IMR-90 (cell line): Measurements from ENCODE around the gene FBXW11. TPM values are rescaled to one million over a fixed set of nuclear protein-coding genes. Genes with fewer than 3 reads are reported as not detected.

Experiments
- ATAC-seq: fragments of 200-7000 bp; cut with Tn5 transposase; 2 replicates; pipeline ENCODE4 v1.9.1; 2020; ENCODE audit warnings: low read depth, mild to moderate bottlenecking, moderate library complexity
- BruUV-seq: library from RNA; stranded (reverse); fragments of 400-500 nt; replicated peaks from 2 replicates; lab custom pipeline; 2021; lab: Mats Ljungman, UMichigan
- CTCF ChIA-PET: fragments of 300-600 bp; formaldehyde crosslinking; extraction: SDS; loops from one replicate; lab custom pipeline; 2021; ENCODE audit warnings: antibody characterized with exemption; lab: Yijun Ruan, JAX
- POLR2A ChIA-PET: fragments of 300-600 bp; sonication (Branson Sonifier 250); formaldehyde crosslinking; loops from one replicate; lab custom pipeline; 2022; ENCODE audit warnings: antibody characterized with exemption; ENCODE audit not compliant: unreplicated experiment; lab: Charles Lee
- DNase-seq: peaks from one replicate; pipeline ENCODE4 v3.0.0; 2013
- H2AFZ ChIP-seq: replicated peaks from 2 replicates; pipeline ENCODE3; 2013; ENCODE audit warnings: low read length, mild to moderate bottlenecking; ENCODE audit not compliant: poor library complexity
- H2AK5ac ChIP-seq: 2 replicates; pipeline ENCODE4 v1.6.1; 2013; ENCODE audit warnings: low read depth, low read length, inconsistent platforms
- H2AK9ac ChIP-seq: replicated peaks from 2 replicates; pipeline ENCODE3; 2013; ENCODE audit warnings: mild to moderate bottlenecking, low read depth, low read length, moderate library complexity; ENCODE audit not compliant: poor library complexity
- H2BK120ac ChIP-seq: 2 replicates; pipeline ENCODE4 v1.6.1; 2013; ENCODE audit warnings: low read depth, low read length, inconsistent platforms
- H2BK15ac ChIP-seq: 3 replicates; pipeline ENCODE4 v1.6.1; 2013; ENCODE audit warnings: low read depth, low read length, inconsistent platforms
- H2BK20ac ChIP-seq: 2 replicates; pipeline ENCODE4 v1.6.1; 2013; ENCODE audit warnings: low read depth, mild to moderate bottlenecking, inconsistent platforms, low read length, moderate library complexity
- H2BK5ac ChIP-seq: 2 replicates; pipeline ENCODE4 v1.6.1; 2013; ENCODE audit warnings: mild to moderate bottlenecking, low read depth, low read length, inconsistent platforms; ENCODE audit not compliant: poor library complexity, severe bottlenecking
- H3K14ac ChIP-seq: replicated peaks from 2 replicates; pipeline ENCODE4 v1.6.1; 2013; ENCODE audit warnings: low read depth, low read length, inconsistent platforms
- H3K18ac ChIP-seq: 2 replicates; pipeline ENCODE4 v1.6.1; 2013; ENCODE audit warnings: low read depth, low read length, control low read depth
- H3K23ac ChIP-seq: 2 replicates; pipeline ENCODE4 v1.6.1; 2013; ENCODE audit warnings: low read depth, low read length, inconsistent platforms
- H3K27ac ChIP-seq: 2 replicates; pipeline ENCODE4 v1.5.1; 2013; ENCODE audit warnings: mild to moderate bottlenecking, control low read depth, low read length; ENCODE audit not compliant: insufficient read depth
- H3K27me3 ChIP-seq: 2 replicates; pipeline ENCODE4 v1.6.1; 2013; ENCODE audit warnings: low read length; ENCODE audit not compliant: control insufficient read depth, insufficient read depth
- H3K36me3 ChIP-seq: 2 replicates; pipeline ENCODE4 v1.6.1; 2013; ENCODE audit warnings: low read length, mixed read lengths; ENCODE audit not compliant: control insufficient read depth, insufficient read depth
- H3K4ac ChIP-seq: 2 replicates; pipeline ENCODE4 v1.6.1; 2013; ENCODE audit warnings: low read depth, low read length, inconsistent platforms
- H3K4me1 ChIP-seq: 2 replicates; pipeline ENCODE4 v1.6.1; 2013; ENCODE audit warnings: low read length, mixed read lengths; ENCODE audit not compliant: control insufficient read depth, insufficient read depth
- H3K4me2 ChIP-seq: 2 replicates; pipeline ENCODE4 v1.6.1; 2013; ENCODE audit warnings: low read depth, mild to moderate bottlenecking, control low read depth, low read length, moderate library complexity
- H3K4me3 ChIP-seq: 2 replicates; pipeline ENCODE4 v1.5.1; 2013; ENCODE audit warnings: low read depth, mild to moderate bottlenecking, control low read depth, low read length, moderate library complexity; ENCODE audit not compliant: insufficient read depth
- H3K56ac ChIP-seq: 2 replicates; pipeline ENCODE4 v1.6.1; 2013; ENCODE audit warnings: low read length, inconsistent platforms; ENCODE audit not compliant: insufficient read depth; ENCODE audit errors: extremely low read depth
- H3K79me1 ChIP-seq, 2 experiments: 2 replicates each; pipeline ENCODE4 v1.6.1; 2013; ENCODE audit warnings: low read length in 2 of 2, inconsistent platforms in 1 of 2, low read depth in 1 of 2
- H3K9ac ChIP-seq: 2 replicates; pipeline ENCODE4 v1.6.1; 2013; ENCODE audit warnings: low read depth, low read length, control low read depth
- H3K9me1 ChIP-seq: 2 replicates; pipeline ENCODE4 v1.6.1; 2013; ENCODE audit warnings: low read length, inconsistent platforms; ENCODE audit not compliant: insufficient read depth
- H3K9me3 ChIP-seq: 2 replicates; pipeline ENCODE4 v1.6.1; 2013; ENCODE audit warnings: low read length; ENCODE audit not compliant: control insufficient read depth, insufficient read depth
- H4K20me1 ChIP-seq: 2 replicates; pipeline ENCODE4 v1.6.1; 2013; ENCODE audit warnings: low read length, inconsistent platforms; ENCODE audit not compliant: insufficient read depth
- H4K5ac ChIP-seq: 2 replicates; pipeline ENCODE4 v1.6.1; 2013; ENCODE audit warnings: mild to moderate bottlenecking, low read depth, low read length, control low read depth
- H4K8ac ChIP-seq, 2 experiments: 2 replicates each; pipeline ENCODE4 v1.6.1; 2013; ENCODE audit warnings: low read depth in 2 of 2, low read length in 2 of 2, control low read depth in 1 of 2, inconsistent platforms in 1 of 2
- H4K91ac ChIP-seq: 2 replicates; pipeline ENCODE4 v1.6.1; 2013; ENCODE audit warnings: low read depth, low read length, inconsistent platforms; ENCODE audit not compliant: insufficient read depth
- BHLHE40 ChIP-seq: fragments of 150-350 bp; IDR thresholded peaks from 2 replicates; pipeline ENCODE4 v1.6.1; 2016; ENCODE audit warnings: mild to moderate bottlenecking, low read depth, low read length
- CHD1 ChIP-seq: IDR thresholded peaks from 2 replicates; pipeline ENCODE4 v1.6.1; 2012; ENCODE audit warnings: low read depth, low read length, improper control_type of control experiment
- MAFK ChIP-seq: IDR thresholded peaks from 2 replicates; pipeline ENCODE4 v1.6.1; 2012; ENCODE audit warnings: low read depth, low read length, improper control_type of control experiment
- MAZ ChIP-seq: IDR thresholded peaks from 2 replicates; pipeline ENCODE4 v1.6.1; 2012; ENCODE audit warnings: low read depth, mild to moderate bottlenecking, low read length, improper control_type of control experiment, moderate library complexity, borderline replicate concordance
- MXI1 ChIP-seq: IDR thresholded peaks from 2 replicates; pipeline ENCODE4 v1.6.1; 2012; ENCODE audit warnings: low read depth, mild to moderate bottlenecking, low read length, moderate library complexity, borderline replicate concordance
- NFE2L2 ChIP-seq: fragments of 150-350 bp; IDR thresholded peaks from 2 replicates; pipeline ENCODE4 v1.6.1; 2016; ENCODE audit warnings: low read depth, mild to moderate bottlenecking, low read length
- POLR2A ChIP-seq: IDR thresholded peaks from 2 replicates; pipeline ENCODE4 v1.6.1; 2012; ENCODE audit warnings: mild to moderate bottlenecking, low read depth, low read length
- RCOR1 ChIP-seq: IDR thresholded peaks from 2 replicates; pipeline ENCODE4 v1.6.1; 2012; ENCODE audit warnings: mild to moderate bottlenecking, low read length, improper control_type of control experiment; ENCODE audit not compliant: insufficient replicate concordance
- RFX5 ChIP-seq: IDR thresholded peaks from 2 replicates; pipeline ENCODE4 v1.8.0; 2012; ENCODE audit warnings: low read depth, mild to moderate bottlenecking, low read length, moderate library complexity
- SMC3 ChIP-seq: fragments of 150-350 bp; IDR thresholded peaks from 2 replicates; pipeline ENCODE4 v1.6.1; 2016; ENCODE audit warnings: low read depth, mild to moderate bottlenecking, antibody characterized with exemption, low read length, moderate library complexity
- WGBS, 2 experiments: methylation state at CpG; one replicate each; pipeline versions ENCODE4 v1.1.5 to v1.1.7; 2013; ENCODE audit warnings: missing lambda C conversion rate in 2 of 2; ENCODE audit not compliant: insufficient read length in 1 of 2; ENCODE audit errors: extremely low coverage in 2 of 2; 5-methylcytosine and 5-hydroxymethylcytosine counted together
- dilution Hi-C: fragments of 300-500 bp; cut with HindIII; formaldehyde crosslinking; loops from one replicate; pipeline ENCODE4 v1.14.3; 2018; ENCODE audit warnings: low sequenced_read_pairs; ENCODE audit not compliant: unreplicated experiment
- in situ Hi-C: fragments of 300-500 bp; cut with MboI; formaldehyde crosslinking; loops from 3 replicates; pipeline ENCODE4 v1.14.3; 2019; ENCODE audit warnings: low sequenced_read_pairs, inconsistent platforms, mixed read lengths
- intact Hi-C: fragments of 100-400 bp; cut with micrococcal nuclease; formaldehyde crosslinking; loops from 2 replicates; pipeline ENCODE4 v1.10.0; 2022
- polyA plus RNA-seq, 3 experiments: library from polyadenylated mRNA; depleted of rRNA; stranded (reverse); fragments of >200 nt; gene quantifications; 2 replicates each; pipeline ENCODE4 v1.2.3, GENCODE V29; 2012; ENCODE audit warnings: low replicate concordance in 1 of 3
- total RNA-seq: library from RNA; depleted of rRNA; stranded (reverse); fragments of >200 nt; gene quantifications from 2 replicates; pipeline ENCODE4 v1.2.3, GENCODE V29; 2012
- TF ChIP-seq, protein P1 (sequence below): fragments of 150-350 bp; IDR thresholded peaks from 2 replicates; pipeline ENCODE4 v1.6.1; 2017; ENCODE audit warnings: mild to moderate bottlenecking, antibody characterized with exemption, low read length, low read depth
- TF ChIP-seq, protein P2 (sequence below): fragments of 150-350 bp; IDR thresholded peaks from 2 replicates; pipeline ENCODE4 v1.6.1; 2016; ENCODE audit warnings: low read depth, mild to moderate bottlenecking, low read length, moderate library complexity, borderline replicate concordance

The FBXW11 gene
- total and polyA plus RNA-seq, 2 of the 4 experiments (the other 2 are of a cell fraction), result 34.3 to 97.1 TPM

DNA sequence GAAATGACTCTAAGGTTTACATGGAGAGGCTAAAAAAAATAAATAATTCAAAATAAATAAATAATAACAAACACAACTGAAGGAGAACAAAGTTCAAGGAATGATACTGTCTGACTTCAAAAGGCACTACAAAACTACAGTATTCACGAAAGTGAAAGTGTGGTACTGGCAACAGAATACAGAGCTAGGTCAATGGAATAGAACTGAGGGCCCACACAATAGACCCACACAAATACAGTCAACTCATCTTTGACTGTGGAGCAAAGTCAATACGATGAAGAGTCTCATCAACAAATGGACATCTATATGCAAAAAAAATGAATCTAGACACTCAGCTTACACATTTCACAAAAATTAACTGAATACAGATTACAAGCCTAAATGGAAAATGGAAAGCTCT is 75.3 kb downstream of the FBXW11 start:
- Histone ChIP-seq H3K14ac (no peak overlapping the region), H3K4me1 (no peaks in the 10 kb centered on the region), H2BK15ac (no peak overlapping the region), H2BK120ac (no peak overlapping the region), H3K27me3 (no peaks in the 10 kb centered on the region), H2BK20ac (no peak overlapping the region), H3K23ac (no peak overlapping the region), H2AK9ac (no peak overlapping the region), H3K27ac (no peak overlapping the region), H3K18ac (no peak overlapping the region), H3K36me3 (no peaks in the 10 kb centered on the region), H3K9me1 (peaks cover 3% of the 10 kb centered on the region; the same call in 1 of the 2 replicates), H4K91ac (no peak overlapping the region), H4K20me1 (peaks cover 43% of the 10 kb centered on the region), H3K9me3 (peaks cover 6% of the 10 kb centered on the region; the same call in 1 of the 2 replicates), H3K79me1 (peaks cover 21 to 50% of the 10 kb centered on the region in 2 experiments), H4K8ac (no peak overlapping the region), H2BK5ac (no peak overlapping the region), H3K4me3 (no peak overlapping the region), H3K56ac (no peak overlapping the region), H3K4ac (no peak overlapping the region), H3K4me2 (no peak overlapping the region), H2AFZ (no peak overlapping the region), H2AK5ac (no peak overlapping the region), H4K5ac (no peak overlapping the region), H3K9ac (no peak overlapping the region)
- TF ChIP-seq, protein P1, sequence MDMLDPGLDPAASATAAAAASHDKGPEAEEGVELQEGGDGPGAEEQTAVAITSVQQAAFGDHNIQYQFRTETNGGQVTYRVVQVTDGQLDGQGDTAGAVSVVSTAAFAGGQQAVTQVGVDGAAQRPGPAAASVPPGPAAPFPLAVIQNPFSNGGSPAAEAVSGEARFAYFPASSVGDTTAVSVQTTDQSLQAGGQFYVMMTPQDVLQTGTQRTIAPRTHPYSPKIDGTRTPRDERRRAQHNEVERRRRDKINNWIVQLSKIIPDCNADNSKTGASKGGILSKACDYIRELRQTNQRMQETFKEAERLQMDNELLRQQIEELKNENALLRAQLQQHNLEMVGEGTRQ, result no peak
- TF ChIP-seq BHLHE40 (no peak), MXI1 (no peak), MAZ (no peak), POLR2A (no peak), CHD1 (no peak), MAFK (no peak), RCOR1 (no peak), RFX5 (no peak), SMC3 (no peak), NFE2L2 (no peak)
- TF ChIP-seq, protein P2, sequence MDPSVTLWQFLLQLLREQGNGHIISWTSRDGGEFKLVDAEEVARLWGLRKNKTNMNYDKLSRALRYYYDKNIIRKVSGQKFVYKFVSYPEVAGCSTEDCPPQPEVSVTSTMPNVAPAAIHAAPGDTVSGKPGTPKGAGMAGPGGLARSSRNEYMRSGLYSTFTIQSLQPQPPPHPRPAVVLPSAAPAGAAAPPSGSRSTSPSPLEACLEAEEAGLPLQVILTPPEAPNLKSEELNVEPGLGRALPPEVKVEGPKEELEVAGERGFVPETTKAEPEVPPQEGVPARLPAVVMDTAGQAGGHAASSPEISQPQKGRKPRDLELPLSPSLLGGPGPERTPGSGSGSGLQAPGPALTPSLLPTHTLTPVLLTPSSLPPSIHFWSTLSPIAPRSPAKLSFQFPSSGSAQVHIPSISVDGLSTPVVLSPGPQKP, result no peak
- DNase-seq (no peak), ATAC-seq (no peak)
- in situ Hi-C loops, result no loop called here
- intact Hi-C loops, result no loop called here
- WGBS, 2 experiments, result no CpG with 5 or more reads among the region's 2 CpGs
- CTCF ChIA-PET, result interaction anchor here (0.9 kb wide), 1 partner anchor 19 kb away, joined by 4 read pairs; no protein-coding TSS in a partner anchor
- dilution Hi-C loops, result no loop called here
- POLR2A ChIA-PET, result no interaction called here
- no TSS peak for BruUV-seq
